H1 (cell line): ENCODE measurements around the gene NR1H3. TPM values are rescaled to one million over a fixed set of nuclear protein-coding genes. Genes with fewer than 3 reads are reported as not detected.

Source experiments
- HDAC2 ChIP-seq, 2 experiments: fragments of 300-600 bp in 1 of 2; sonication (generic) in 1 of 2; IDR thresholded peaks; 2 replicates each; pipeline ENCODE4 v1.6.1; 2011 to 2012; ENCODE audit warnings: low read depth in 2 of 2, low read length in 2 of 2, mild to moderate bottlenecking in 2 of 2, moderate library complexity in 2 of 2, borderline replicate concordance in 1 of 2, inconsistent platforms in 1 of 2
- HDAC6 ChIP-seq: IDR thresholded peaks from one replicate; pipeline ENCODE4 v1.7.1; 2012; ENCODE audit warnings: low read depth, mild to moderate bottlenecking, inconsistent platforms, low read length, moderate library complexity
- RBBP5 ChIP-seq: IDR thresholded peaks from 2 replicates; pipeline ENCODE4 v1.7.1; 2012; ENCODE audit warnings: low read depth, mild to moderate bottlenecking, inconsistent platforms, low read length, moderate library complexity, borderline replicate concordance
- SRF ChIP-seq: IDR thresholded peaks from 2 replicates; pipeline ENCODE4 v1.6.1; 2011; ENCODE audit warnings: mild to moderate bottlenecking, low read depth, low read length, moderate library complexity
- TAF1 ChIP-seq: IDR thresholded peaks from 2 replicates; pipeline ENCODE4 v1.6.1; 2011; ENCODE audit warnings: mild to moderate bottlenecking, low read depth, low read length
- polyA plus RNA-seq, 7 experiments: library from polyadenylated mRNA; depleted of rRNA in 3 of 7; stranded (reverse) in 5 of 7; unstranded in 2 of 7; fragments of >200 nt in 5 of 7; fragments of 200-250 nt in 2 of 7; gene quantifications; 1 replicate in 5 of 7; 2 replicates in 1 of 7; 4 replicates in 1 of 7; pipeline versions ENCODE4 v1.2.1 to v1.2.3, GENCODE V29; 2011 to 2013; ENCODE audit warnings: missing spikeins in 2 of 7, mixed read lengths in 2 of 7
- total RNA-seq: library from RNA; stranded (reverse); fragmentation: NEBNext Ultra II Directional; extraction: Animal tissue kit (Norgen Biotek cat#: 25700); gene quantifications from 2 replicates; pipeline ENCODE4 v1.2.1, GENCODE V29; 2021
- TF ChIP-seq, protein P1 (sequence below): fragments of 300-600 bp; sonication (generic); IDR thresholded peaks from 2 replicates; pipeline ENCODE4 v1.7.1; 2012; ENCODE audit warnings: low read length, moderate library complexity, mild to moderate bottlenecking, inconsistent platforms; ENCODE audit not compliant: insufficient replicate concordance

The NR1H3 gene
- total and polyA plus RNA-seq, 2 of the 8 experiments (the other 6 are each of a cell fraction or from before 2014, with no cell fraction given) = 19.9 to 42.1 TPM

DNA sequence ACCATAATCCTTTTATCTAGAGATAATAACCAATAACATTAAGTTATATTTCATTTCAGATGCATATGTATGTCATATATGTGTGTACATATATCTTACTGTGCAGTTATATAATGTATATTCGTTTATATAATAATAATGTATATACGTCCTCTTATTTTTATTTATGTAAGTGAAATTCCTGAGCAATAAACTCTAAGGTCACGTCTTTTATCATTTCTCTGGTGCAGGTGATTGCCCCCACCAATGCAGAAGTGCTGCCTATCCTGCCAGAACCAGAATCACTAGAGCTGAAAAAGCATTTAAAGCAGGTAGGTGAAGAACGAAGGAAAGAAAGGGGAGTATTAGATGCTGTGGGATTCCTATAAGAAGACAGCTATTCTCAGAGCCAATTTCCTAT lies 21.0 kb downstream of the NR1H3 start (continued):
- TF ChIP-seq, protein P1, sequence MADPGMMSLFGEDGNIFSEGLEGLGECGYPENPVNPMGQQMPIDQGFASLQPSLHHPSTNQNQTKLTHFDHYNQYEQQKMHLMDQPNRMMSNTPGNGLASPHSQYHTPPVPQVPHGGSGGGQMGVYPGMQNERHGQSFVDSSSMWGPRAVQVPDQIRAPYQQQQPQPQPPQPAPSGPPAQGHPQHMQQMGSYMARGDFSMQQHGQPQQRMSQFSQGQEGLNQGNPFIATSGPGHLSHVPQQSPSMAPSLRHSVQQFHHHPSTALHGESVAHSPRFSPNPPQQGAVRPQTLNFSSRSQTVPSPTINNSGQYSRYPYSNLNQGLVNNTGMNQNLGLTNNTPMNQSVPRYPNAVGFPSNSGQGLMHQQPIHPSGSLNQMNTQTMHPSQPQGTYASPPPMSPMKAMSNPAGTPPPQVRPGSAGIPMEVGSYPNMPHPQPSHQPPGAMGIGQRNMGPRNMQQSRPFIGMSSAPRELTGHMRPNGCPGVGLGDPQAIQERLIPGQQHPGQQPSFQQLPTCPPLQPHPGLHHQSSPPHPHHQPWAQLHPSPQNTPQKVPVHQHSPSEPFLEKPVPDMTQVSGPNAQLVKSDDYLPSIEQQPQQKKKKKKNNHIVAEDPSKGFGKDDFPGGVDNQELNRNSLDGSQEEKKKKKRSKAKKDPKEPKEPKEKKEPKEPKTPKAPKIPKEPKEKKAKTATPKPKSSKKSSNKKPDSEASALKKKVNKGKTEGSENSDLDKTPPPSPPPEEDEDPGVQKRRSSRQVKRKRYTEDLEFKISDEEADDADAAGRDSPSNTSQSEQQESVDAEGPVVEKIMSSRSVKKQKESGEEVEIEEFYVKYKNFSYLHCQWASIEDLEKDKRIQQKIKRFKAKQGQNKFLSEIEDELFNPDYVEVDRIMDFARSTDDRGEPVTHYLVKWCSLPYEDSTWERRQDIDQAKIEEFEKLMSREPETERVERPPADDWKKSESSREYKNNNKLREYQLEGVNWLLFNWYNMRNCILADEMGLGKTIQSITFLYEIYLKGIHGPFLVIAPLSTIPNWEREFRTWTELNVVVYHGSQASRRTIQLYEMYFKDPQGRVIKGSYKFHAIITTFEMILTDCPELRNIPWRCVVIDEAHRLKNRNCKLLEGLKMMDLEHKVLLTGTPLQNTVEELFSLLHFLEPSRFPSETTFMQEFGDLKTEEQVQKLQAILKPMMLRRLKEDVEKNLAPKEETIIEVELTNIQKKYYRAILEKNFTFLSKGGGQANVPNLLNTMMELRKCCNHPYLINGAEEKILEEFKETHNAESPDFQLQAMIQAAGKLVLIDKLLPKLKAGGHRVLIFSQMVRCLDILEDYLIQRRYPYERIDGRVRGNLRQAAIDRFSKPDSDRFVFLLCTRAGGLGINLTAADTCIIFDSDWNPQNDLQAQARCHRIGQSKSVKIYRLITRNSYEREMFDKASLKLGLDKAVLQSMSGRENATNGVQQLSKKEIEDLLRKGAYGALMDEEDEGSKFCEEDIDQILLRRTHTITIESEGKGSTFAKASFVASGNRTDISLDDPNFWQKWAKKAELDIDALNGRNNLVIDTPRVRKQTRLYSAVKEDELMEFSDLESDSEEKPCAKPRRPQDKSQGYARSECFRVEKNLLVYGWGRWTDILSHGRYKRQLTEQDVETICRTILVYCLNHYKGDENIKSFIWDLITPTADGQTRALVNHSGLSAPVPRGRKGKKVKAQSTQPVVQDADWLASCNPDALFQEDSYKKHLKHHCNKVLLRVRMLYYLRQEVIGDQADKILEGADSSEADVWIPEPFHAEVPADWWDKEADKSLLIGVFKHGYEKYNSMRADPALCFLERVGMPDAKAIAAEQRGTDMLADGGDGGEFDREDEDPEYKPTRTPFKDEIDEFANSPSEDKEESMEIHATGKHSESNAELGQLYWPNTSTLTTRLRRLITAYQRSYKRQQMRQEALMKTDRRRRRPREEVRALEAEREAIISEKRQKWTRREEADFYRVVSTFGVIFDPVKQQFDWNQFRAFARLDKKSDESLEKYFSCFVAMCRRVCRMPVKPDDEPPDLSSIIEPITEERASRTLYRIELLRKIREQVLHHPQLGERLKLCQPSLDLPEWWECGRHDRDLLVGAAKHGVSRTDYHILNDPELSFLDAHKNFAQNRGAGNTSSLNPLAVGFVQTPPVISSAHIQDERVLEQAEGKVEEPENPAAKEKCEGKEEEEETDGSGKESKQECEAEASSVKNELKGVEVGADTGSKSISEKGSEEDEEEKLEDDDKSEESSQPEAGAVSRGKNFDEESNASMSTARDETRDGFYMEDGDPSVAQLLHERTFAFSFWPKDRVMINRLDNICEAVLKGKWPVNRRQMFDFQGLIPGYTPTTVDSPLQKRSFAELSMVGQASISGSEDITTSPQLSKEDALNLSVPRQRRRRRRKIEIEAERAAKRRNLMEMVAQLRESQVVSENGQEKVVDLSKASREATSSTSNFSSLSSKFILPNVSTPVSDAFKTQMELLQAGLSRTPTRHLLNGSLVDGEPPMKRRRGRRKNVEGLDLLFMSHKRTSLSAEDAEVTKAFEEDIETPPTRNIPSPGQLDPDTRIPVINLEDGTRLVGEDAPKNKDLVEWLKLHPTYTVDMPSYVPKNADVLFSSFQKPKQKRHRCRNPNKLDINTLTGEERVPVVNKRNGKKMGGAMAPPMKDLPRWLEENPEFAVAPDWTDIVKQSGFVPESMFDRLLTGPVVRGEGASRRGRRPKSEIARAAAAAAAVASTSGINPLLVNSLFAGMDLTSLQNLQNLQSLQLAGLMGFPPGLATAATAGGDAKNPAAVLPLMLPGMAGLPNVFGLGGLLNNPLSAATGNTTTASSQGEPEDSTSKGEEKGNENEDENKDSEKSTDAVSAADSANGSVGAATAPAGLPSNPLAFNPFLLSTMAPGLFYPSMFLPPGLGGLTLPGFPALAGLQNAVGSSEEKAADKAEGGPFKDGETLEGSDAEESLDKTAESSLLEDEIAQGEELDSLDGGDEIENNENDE = no peak
- TF ChIP-seq SRF (no peak), TAF1 (no peak), RBBP5 (no peak), HDAC2 (IDR thresholded peaks at IDR 0.05; ENCODE audit: borderline replicate concordance in 1 of 2, low read depth in 2 of 2, low read length in 2 of 2) (no peak), HDAC6 (no peak)
